ENCODE data around the gene HOXC9. TPM values are rescaled to one million over a fixed set of nuclear protein-coding genes. Genes with fewer than 3 reads are reported as not detected.

HOXC9 gene
- total RNA-seq, 1 donor from 2014 or later = not detected

DNA sequence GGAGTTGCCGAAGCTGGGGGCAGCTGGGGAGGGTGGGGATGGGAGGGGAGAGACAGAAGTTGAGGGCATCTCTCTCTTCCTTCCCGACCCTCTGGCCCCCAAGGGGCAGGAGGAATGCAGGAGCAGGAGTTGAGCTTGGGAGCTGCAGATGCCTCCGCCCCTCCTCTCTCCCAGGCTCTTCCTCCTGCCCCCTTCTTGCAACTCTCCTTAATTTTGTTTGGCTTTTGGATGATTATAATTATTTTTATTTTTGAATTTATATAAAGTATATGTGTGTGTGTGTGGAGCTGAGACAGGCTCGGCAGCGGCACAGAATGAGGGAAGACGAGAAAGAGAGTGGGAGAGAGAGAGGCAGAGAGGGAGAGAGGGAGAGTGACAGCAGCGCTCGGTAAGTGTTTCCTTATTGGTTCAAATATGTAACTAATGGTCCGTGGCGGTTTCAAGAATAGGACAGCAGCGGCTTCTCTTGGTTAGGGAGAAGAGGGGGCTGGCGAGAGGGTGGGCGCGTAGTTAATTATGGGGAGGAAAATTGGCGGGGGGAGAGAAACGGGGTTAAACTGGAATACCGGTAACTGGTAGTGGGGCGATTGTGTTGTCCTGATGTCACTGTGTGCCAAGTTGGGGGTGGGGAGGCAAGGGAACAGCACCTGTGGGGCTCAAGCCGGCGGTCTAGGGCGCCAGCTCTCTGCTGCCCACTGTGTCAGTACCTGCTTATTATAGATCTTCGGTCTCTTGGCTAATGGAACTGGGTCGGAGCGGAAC lies 17.2 kb downstream of the HOXC9 start:
- intact Hi-C loops (cut with micrococcal nuclease) = no loop called here
- no peak overlapping the region for H3K27ac ChIP-seq (replicated peaks)
- no peak for DNase-seq
- H3K4me3 ChIP-seq = peak overlapping the region; percentile 66
- H3K4me1 ChIP-seq = peaks cover 48% of the 10 kb centered on the region
- no peaks in the 10 kb centered on the region for H3K36me3 ChIP-seq
- no peak for TF ChIP-seq CTCF (IDR thresholded peaks at IDR 0.05; ENCODE audit: borderline replicate concordance)
- H3K27me3 ChIP-seq (ENCODE audit: low read depth) = peaks cover 100% of the 10 kb centered on the region
- H3K9me3 ChIP-seq (replicated peaks) = no peaks in the 10 kb centered on the region

- H3K9me3 ChIP-seq (replicated peaks) = no peaks in the 10 kb centered on the region
- no peak overlapping the region for H3K27ac ChIP-seq (replicated peaks)
- peak; percentile 43 for DNase-seq
- intact Hi-C loops (cut with micrococcal nuclease) = no loop called here
- peaks cover 48% of the 10 kb centered on the region for H3K4me1 ChIP-seq
- no peak for TF ChIP-seq CTCF (IDR thresholded peaks at IDR 0.05; ENCODE audit: borderline replicate concordance)
- peaks cover 100% of the 10 kb centered on the region for H3K27me3 ChIP-seq (ENCODE audit: low read depth)
- peak overlapping the region; percentile 66 for H3K4me3 ChIP-seq
- H3K36me3 ChIP-seq = no peaks in the 10 kb centered on the region
These were observed 18.0 kb downstream of the HOXC9 start for GRCh38 chr12:54017878-54018467.

- H3K36me3 ChIP-seq = no peaks in the 10 kb centered on the region
- no peak overlapping the region for H3K27ac ChIP-seq (replicated peaks)
- no peak for DNase-seq
- intact Hi-C loops (cut with micrococcal nuclease) = no loop called here
- no peak for TF ChIP-seq CTCF (IDR thresholded peaks at IDR 0.05; ENCODE audit: borderline replicate concordance)
- no peaks in the 10 kb centered on the region for H3K9me3 ChIP-seq (replicated peaks)
- peak overlapping the region; percentile 66 for H3K4me3 ChIP-seq
- peaks cover 100% of the 10 kb centered on the region for H3K27me3 ChIP-seq (ENCODE audit: low read depth)
- H3K4me1 ChIP-seq = peaks cover 48% of the 10 kb centered on the region
These were observed 18.6 kb downstream of the HOXC9 start for GRCh38 chr12:54018468-54018984.

DNA sequence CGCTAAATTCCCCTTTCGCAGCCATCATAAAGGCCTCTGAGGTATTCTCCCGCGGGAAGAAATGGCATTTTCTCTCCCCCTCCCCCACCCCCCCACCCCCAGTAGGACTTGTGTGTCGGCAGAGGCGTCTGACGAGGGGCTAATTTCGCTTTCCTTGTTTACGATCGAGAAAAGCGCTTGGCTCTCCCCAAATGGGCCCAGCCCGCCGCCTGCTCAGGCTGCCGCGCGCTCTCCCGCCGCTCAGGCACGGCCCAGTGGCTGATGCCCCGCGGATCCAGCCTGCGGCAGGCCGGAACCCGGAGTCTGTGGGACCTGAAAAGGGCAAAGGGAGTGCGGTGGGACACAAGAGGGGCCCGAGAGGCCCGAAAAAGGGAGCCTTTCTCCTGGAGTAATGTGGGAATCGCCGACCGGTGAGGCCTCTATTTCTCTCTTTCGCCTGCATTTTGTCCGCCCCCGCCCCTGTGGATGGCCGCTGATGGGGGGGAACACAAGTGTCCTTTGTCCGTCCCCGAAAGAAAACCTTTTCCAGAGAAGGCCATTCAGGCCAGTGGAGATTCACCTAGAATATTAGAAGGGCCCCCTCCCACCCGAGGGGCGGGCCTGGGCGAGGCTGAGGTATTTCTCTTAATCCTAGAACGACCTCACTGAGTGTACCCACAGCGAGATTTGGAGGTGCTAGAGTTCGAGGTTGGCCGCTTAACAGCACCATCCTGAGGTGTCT lies 19.3 kb downstream of the HOXC9 start:
- no peak for TF ChIP-seq CTCF (IDR thresholded peaks at IDR 0.05; ENCODE audit: borderline replicate concordance)
- H3K27me3 ChIP-seq (ENCODE audit: low read depth) = peaks cover 100% of the 10 kb centered on the region
- H3K27ac ChIP-seq (replicated peaks) = peak overlapping the region; percentile 74
- DNase-seq = no peak
- no peaks in the 10 kb centered on the region for H3K9me3 ChIP-seq (replicated peaks)
- H3K4me1 ChIP-seq = peaks cover 47% of the 10 kb centered on the region
- no peaks in the 10 kb centered on the region for H3K36me3 ChIP-seq
- peak overlapping the region; percentile 66 for H3K4me3 ChIP-seq
- intact Hi-C loops (cut with micrococcal nuclease) = no loop called here

DNA sequence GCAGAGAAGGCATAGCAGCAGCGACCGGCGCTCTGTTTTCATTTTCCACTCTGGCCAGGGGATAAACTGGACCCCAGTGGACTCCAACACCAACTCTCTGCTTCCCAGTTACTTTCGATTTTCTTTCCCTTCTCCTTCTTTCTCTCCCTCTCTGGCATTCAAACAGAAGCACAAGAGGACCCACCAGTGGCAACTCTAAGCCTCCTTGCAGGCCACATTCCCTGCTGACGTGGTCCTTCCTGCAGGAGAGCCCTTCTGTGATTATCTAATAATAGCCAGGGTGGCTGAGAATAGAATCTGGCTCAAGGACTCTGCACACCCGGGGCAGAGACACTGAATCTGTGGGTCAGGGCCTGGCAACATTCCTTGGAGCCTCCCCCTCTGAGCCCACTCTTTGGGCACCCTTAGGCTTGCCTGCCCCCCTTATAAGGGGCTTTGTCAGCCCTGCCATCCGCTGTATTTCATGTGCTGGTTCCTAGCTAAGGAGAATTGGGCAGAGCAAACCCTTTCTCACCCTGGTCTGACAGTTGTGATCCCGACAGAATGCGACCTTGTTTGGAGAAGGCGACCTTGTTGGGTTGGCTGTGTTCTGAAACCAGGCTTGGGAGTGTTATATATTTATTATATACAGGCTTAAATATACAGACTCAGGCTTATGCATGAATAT lies 20.1 kb downstream of the HOXC9 start:
- intact Hi-C loops (cut with micrococcal nuclease) = no loop called here
- Histone ChIP-seq H3K27me3 (ENCODE audit: low read depth) (peaks cover 100% of the 10 kb centered on the region), H3K27ac (replicated peaks) (peak overlapping the region; percentile 74), H3K36me3 (no peaks in the 10 kb centered on the region), H3K4me1 (peaks cover 41% of the 10 kb centered on the region), H3K9me3 (replicated peaks) (no peaks in the 10 kb centered on the region), H3K4me3 (peak overlapping the region; percentile 40)
- TF ChIP-seq CTCF (IDR thresholded peaks at IDR 0.05; ENCODE audit: borderline replicate concordance) = no peak
- no peak for DNase-seq
